Retinal pigment epithelial cell (primary cell): ENCODE data around the gene SMC3.
"Not testable (repeated sequence)": the region's sequence is repeated elsewhere in the genome, so short reads cannot be mapped to it uniquely, and the experiment has no call there.

Experiments
- DNase-seq: peaks from one replicate; pipeline ENCODE4 v3.0.0-alpha.2; 2010; ENCODE audit warnings: low read depth
- H3K4me3 ChIP-seq: 2 replicates; pipeline ENCODE4 v1.5.1; 2011; ENCODE audit warnings: mild to moderate bottlenecking, low read length, control low read depth, moderate library complexity
- CTCF ChIP-seq: conservative IDR thresholded peaks from 2 replicates; pipeline ENCODE4 v1.5.1; 2011; ENCODE audit warnings: low read depth, low read length, control low read depth, inconsistent platforms

The SMC3 gene

GRCh38 chr10:110617425-110618229, 50.1 kb downstream of the SMC3 start:
- TF ChIP-seq CTCF = no peak
- no peak overlapping the region for H3K4me3 ChIP-seq
- no peak for DNase-seq

GRCh38 chr10:110618230-110618610, 50.7 kb downstream of the SMC3 start:
- no peak overlapping the region for H3K4me3 ChIP-seq
- no peak for DNase-seq
- no peak for TF ChIP-seq CTCF

- H3K4me3 ChIP-seq = no peak overlapping the region
- DNase-seq = no peak
- no peak for TF ChIP-seq CTCF
Observed at GRCh38 chr10:110619514-110620397, 52.3 kb downstream of the SMC3 start.

GRCh38 chr10:110620398-110620719, 52.9 kb downstream of the SMC3 start:
- TF ChIP-seq CTCF = no peak
- H3K4me3 ChIP-seq = no peak overlapping the region
- no peak for DNase-seq

GRCh38 chr10:110623316-110623715, 55.8 kb downstream of the SMC3 start:
- not testable (repeated sequence) for DNase-seq, H3K4me3 ChIP-seq

- no peak overlapping the region for H3K4me3 ChIP-seq
- DNase-seq = no peak
- TF ChIP-seq CTCF = no peak
Observed at GRCh38 chr10:110625356-110625894, 57.9 kb downstream of the SMC3 start.

- DNase-seq = no peak
- TF ChIP-seq CTCF = no peak
- no peak overlapping the region for H3K4me3 ChIP-seq
Observed at GRCh38 chr10:110625951-110626855, 58.7 kb downstream of the SMC3 start.
